Uterus (tissue), 4 donors: ENCODE results near the gene CHRD. TPM values are rescaled to one million over a fixed set of nuclear protein-coding genes. Genes with fewer than 3 reads are reported as not detected.

ENCODE experiments used
- DNase-seq, 2 donors: peaks; one replicate each; pipeline ENCODE4 v3.0.0-alpha.2; 2019 to 2020
- H3K27ac ChIP-seq, 2 donors: fragments of 200-600 bp; sonication (generic); 1 replicate in 1 of 2; 2 replicates in 1 of 2; pipeline ENCODE4 v1.5.1; 2016 to 2018
- H3K27me3 ChIP-seq, 2 donors: fragments of 200-600 bp; sonication (generic); one replicate each; pipeline ENCODE4 v1.5.1; 2018 to 2019; ENCODE audit warnings: control low read depth in 1 of 2
- H3K36me3 ChIP-seq, 2 donors: fragments of 200-600 bp; sonication (generic); one replicate each; pipeline ENCODE4 v1.5.1; 2019; ENCODE audit warnings: control low read depth in 1 of 2
- H3K4me1 ChIP-seq, 2 donors: fragments of 200-600 bp; sonication (generic); one replicate each; pipeline ENCODE4 v1.5.1; 2018 to 2019; ENCODE audit warnings: control low read depth in 1 of 2
- H3K4me3 ChIP-seq, 2 donors: fragments of 200-600 bp; sonication (generic); 1 replicate in 1 of 2; 2 replicates in 1 of 2; pipeline ENCODE4 v1.5.1; 2018 to 2019; ENCODE audit warnings: mild to moderate bottlenecking in 1 of 2
- H3K9me3 ChIP-seq, 2 donors: fragments of 200-600 bp; sonication (generic); one replicate each; pipeline ENCODE4 v1.5.1; 2019; ENCODE audit warnings: control low read depth in 1 of 2
- CTCF ChIP-seq, 4 experiments: fragments of 200-600 bp in 2 of 4; fragments of 450-650 bp in 2 of 4; sonication (generic) in 2 of 4; IDR thresholded peaks; one replicate each; pipeline ENCODE4 v1.5.1; 2016 to 2019; ENCODE audit warnings: antibody characterized with exemption in 4 of 4, mild to moderate bottlenecking in 2 of 4, moderate library complexity in 1 of 4
- POLR2A ChIP-seq, 2 donors: fragments of 450-650 bp; IDR thresholded peaks; one replicate each; pipeline ENCODE4 v1.6.1; 2016; ENCODE audit warnings: antibody characterized with exemption in 2 of 2, mild to moderate bottlenecking in 1 of 2, moderate library complexity in 1 of 2
- intact Hi-C: fragments of 100-400 bp; cut with DNase I; formaldehyde crosslinking; loops from one replicate; pipeline ENCODE4 v1.15.1; 2023; ENCODE audit warnings: low total_unique reads
- total RNA-seq, 4 donors: library from RNA; depleted of rRNA in 3 of 4; stranded (reverse); fragments of >200 nt in 3 of 4; gene quantifications; one replicate each; pipeline versions ENCODE4 v1.1.0 to v1.2.4, GENCODE V29; 2014 to 2023
- donor health status: DM: yes; HTN: yes; CAD: no.

Gene CHRD
- total RNA-seq, 4 donors from 2014 or later: 15.9 to 57.1 (median 30.7) TPM

DNA sequence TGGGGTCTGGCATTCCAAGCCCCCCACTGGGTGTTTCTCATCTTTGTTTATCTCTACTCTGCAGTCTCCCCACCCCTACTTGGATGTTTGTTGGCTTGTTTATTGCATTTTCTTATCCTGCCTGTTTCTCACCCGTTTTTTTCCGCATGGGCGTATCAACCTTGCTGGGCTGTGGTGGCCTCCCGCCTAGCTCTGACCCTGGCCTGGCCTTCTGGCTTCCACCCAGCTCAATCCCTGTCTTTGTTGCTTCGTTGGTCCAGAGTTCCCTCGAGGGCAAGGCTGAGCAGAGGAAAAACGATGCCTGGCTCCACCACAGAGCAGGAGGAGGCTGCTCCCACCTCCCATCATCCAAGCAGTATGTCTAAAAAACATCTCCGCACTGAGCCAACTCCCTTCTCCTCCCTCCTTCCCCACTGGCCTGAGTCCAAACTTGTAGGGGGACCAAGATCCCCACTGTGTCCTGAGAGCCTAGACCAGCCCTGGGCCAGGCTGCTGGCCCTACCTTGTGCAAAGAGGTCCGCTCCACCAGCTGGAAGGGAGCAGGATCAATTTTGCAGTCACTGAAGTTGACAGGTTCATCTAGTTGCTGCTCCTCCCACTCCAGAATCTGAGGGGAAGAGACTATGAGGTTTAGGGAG is 28.2 kb upstream of the CHRD start:
- Histone ChIP-seq H3K9me3 (no peaks in the 10 kb centered on the region), H3K27ac (peak overlapping the region; percentile 23 to 34), H3K36me3 (no peaks in the 10 kb centered on the region), H3K4me1 (peaks cover 0 to 10% of the 10 kb centered on the region in 2 donors), H3K4me3 (no peak overlapping the region), H3K27me3 (no peaks in the 10 kb centered on the region)
- intact Hi-C loops: loop anchor here (5.0 kb wide), 1 partner anchor 49 kb away; no protein-coding TSS in a partner anchor
- no peak for DNase-seq
- TF ChIP-seq POLR2A (IDR thresholded peaks at IDR 0.05) (no peak), CTCF (IDR thresholded peaks at IDR 0.05) (no peak)

DNA sequence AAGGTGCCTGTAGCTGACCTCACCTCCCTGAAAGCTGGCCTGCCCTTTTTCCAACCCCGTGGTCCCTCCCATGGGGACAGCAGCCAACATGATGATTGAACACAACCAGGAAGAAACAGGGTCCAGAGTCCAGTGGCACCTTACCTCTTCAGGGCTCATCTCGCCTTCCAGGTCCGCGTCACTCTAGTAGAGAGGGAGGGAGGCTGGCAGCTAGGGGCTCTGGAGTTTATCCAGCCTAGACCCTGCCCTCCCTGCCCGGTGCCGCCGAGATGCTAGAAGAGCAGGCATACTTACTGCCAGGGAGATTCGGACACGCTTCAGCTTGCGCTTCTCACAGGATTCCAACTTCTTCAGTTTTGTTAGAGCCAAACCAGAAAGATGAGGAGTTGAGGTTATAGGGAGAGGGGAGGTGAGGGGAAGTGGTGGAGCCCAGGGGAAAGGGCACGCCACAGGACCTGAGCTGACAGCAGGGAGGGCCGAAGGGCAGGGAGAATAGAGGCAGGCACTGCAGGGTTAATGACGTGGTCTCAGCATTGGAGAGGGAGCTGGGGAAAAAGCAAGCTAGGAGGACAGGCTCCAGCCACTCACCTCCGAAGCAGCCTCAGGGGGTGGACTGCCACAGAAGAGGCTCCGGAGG is 27.6 kb upstream of the CHRD start:
- no peaks in the 10 kb centered on the region for H3K36me3 ChIP-seq
- peaks cover 0 to 10% of the 10 kb centered on the region in 2 donors for H3K4me1 ChIP-seq
- no peak overlapping the region for H3K4me3 ChIP-seq
- no peaks in the 10 kb centered on the region for H3K27me3 ChIP-seq
- H3K9me3 ChIP-seq: no peaks in the 10 kb centered on the region
- DNase-seq: no peak
- TF ChIP-seq CTCF (IDR thresholded peaks at IDR 0.05): no peak
- no peak for TF ChIP-seq POLR2A (IDR thresholded peaks at IDR 0.05)
- H3K27ac ChIP-seq: peak overlapping the region in 1 of 2 donors; percentile 34
- intact Hi-C loops: loop anchor here (5.0 kb wide), 1 partner anchor 50 kb away; no protein-coding TSS in a partner anchor

DNA sequence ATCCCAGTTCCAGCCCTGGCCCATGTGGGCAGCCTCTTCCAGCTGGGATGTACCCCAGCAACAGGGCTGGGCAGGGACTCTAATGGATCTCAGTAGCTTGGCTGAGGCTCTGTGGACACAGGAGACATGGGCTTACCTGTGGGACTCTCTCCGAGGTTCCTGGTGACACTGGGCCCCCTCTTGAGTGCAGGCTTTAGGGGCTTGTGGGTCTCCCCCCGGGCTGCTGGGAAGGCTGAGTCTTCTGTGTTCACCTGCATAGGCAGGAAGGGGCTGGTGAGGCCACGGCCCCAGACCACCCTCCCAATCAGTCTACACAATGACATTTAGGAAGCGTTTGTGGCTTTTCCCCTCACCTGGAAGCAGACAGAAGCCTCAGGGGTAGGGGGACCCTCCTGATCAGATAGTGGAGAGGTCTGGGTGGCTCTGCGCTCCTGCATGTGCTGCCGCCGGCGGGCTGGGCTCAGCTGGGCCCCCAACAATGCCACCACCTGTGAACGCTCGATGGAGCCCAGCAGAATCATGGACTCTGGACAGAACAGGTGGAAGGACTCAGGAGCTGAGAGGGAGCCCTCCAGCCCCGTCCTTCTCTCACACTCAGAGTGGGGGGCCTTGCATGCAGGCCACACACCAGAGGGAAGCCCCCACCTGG is 26.8 kb upstream of the CHRD start:
- no peaks in the 10 kb centered on the region for H3K27me3 ChIP-seq
- DNase-seq: no peak
- intact Hi-C loops: loop anchor here (5.0 kb wide), 1 partner anchor 51 kb away; no protein-coding TSS in a partner anchor
- TF ChIP-seq CTCF (IDR thresholded peaks at IDR 0.05): no peak
- H3K36me3 ChIP-seq: no peaks in the 10 kb centered on the region
- H3K9me3 ChIP-seq: no peaks in the 10 kb centered on the region
- H3K4me1 ChIP-seq: peaks cover 0 to 10% of the 10 kb centered on the region in 2 donors
- no peak overlapping the region for H3K4me3 ChIP-seq
- H3K27ac ChIP-seq: no peak overlapping the region

DNA sequence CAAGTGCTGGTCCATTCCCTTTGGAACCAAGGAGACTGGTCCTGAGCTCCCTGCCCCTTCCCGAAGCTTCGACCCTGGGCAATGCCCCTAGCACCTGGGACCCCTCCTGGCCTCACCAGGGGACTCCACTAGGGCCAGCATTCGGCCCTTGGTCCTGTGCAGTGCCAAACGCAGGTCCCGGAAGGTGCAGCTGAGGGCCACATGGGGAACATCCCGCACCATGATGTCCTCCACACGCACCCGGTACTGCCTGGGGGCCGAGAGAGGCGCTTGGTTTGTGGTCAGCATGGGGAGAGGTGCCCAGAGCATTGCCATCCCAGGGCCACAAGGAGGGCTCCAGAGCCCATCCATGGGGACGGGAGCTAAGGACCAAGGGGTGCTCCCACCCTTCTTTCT is 26.3 kb upstream of the CHRD start:
- no peaks in the 10 kb centered on the region for H3K27me3 ChIP-seq
- H3K9me3 ChIP-seq: no peaks in the 10 kb centered on the region
- TF ChIP-seq CTCF (IDR thresholded peaks at IDR 0.05): no peak
- no peak for TF ChIP-seq POLR2A (IDR thresholded peaks at IDR 0.05)
- no peak overlapping the region for H3K27ac ChIP-seq
- H3K4me3 ChIP-seq: no peak overlapping the region
- H3K4me1 ChIP-seq: peaks cover 0 to 10% of the 10 kb centered on the region in 2 donors
- intact Hi-C loops: loop anchor here (5.0 kb wide), 1 partner anchor 51 kb away; no protein-coding TSS in a partner anchor
- no peak for DNase-seq
- no peaks in the 10 kb centered on the region for H3K36me3 ChIP-seq
